SK-N-SH (cell line): ENCODE results near the gene PLXNA4. TPM values are rescaled to one million over a fixed set of nuclear protein-coding genes. Genes with fewer than 3 reads are reported as not detected.

ENCODE experiments used
- CTCF ChIA-PET: fragments of 300-600, 350-600 bp; formaldehyde crosslinking; extraction: SDS; loops from one replicate; lab custom pipeline; 2021; lab: Yijun Ruan, JAX
- POLR2A ChIA-PET: fragments of 350-600 bp; sonication (Branson Sonifier 250); formaldehyde crosslinking; extraction: SDS; loops from one replicate; lab custom pipeline; 2020; ENCODE audit warnings: antibody characterized with exemption, inconsistent platforms; lab: Yijun Ruan, JAX
- DNase-seq: peaks from one replicate; pipeline ENCODE4 v3.0.0; 2012
- H2AFZ ChIP-seq: fragments of 200-600 bp; sonication (generic); 2 replicates; pipeline ENCODE4 v1.8.1; 2016; ENCODE audit warnings: antibody characterized with exemption, mild to moderate bottlenecking, low read depth
- H3F3A ChIP-seq: fragments of 200-600 bp; sonication (generic); replicated peaks from 2 replicates; pipeline ENCODE3; 2016; ENCODE audit warnings: antibody characterized with exemption, mild to moderate bottlenecking; ENCODE audit not compliant: insufficient read depth
- H3K27ac ChIP-seq, 2 experiments: fragments of 200-500 bp in 1 of 2; fragments of 200-600 bp in 1 of 2; sonication (Bioruptor generic) in 1 of 2; sonication (generic), shearing (Covaris generic) in 1 of 2; 2 replicates each; pipeline versions ENCODE4 v1.5.1 to v1.6.1; 2014 to 2016; ENCODE audit warnings: low read depth in 2 of 2, inconsistent platforms in 1 of 2, low read length in 1 of 2, mild to moderate bottlenecking in 1 of 2, mixed read lengths in 1 of 2
- H3K27me3 ChIP-seq: fragments of 200-600 bp; sonication (generic), shearing (Covaris generic); 2 replicates; pipeline ENCODE4 v1.6.1; 2016; ENCODE audit warnings: mixed run types; ENCODE audit not compliant: insufficient read depth
- H3K36me3 ChIP-seq, 2 experiments: fragments of 200-500 bp in 1 of 2; fragments of 200-600 bp in 1 of 2; sonication (Bioruptor generic) in 1 of 2; sonication (generic) in 1 of 2; replicated peaks in 1 of 2; 2 replicates each; pipeline versions ENCODE3 to v1.5.1; 2014 to 2016; ENCODE audit warnings: low read length in 1 of 2, mild to moderate bottlenecking in 1 of 2; ENCODE audit not compliant: insufficient read depth in 2 of 2, control insufficient read depth in 1 of 2
- H3K4me1 ChIP-seq, 2 experiments: fragments of 200-500 bp in 1 of 2; fragments of 200-600 bp in 1 of 2; sonication (Bioruptor generic) in 1 of 2; sonication (generic), shearing (Covaris generic) in 1 of 2; 2 replicates each; pipeline versions ENCODE4 v1.5.1 to v1.6.1; 2014 to 2016; ENCODE audit warnings: low read depth in 1 of 2, low read length in 1 of 2, mixed run types in 1 of 2; ENCODE audit not compliant: insufficient read depth in 2 of 2, control insufficient read depth in 1 of 2
- H3K4me2 ChIP-seq: fragments of 200-600 bp; sonication (generic), shearing (Covaris generic); 2 replicates; pipeline ENCODE4 v1.6.1; 2017; ENCODE audit warnings: mixed run types
- H3K4me3 ChIP-seq, 2 experiments: fragments of 200-500 bp in 1 of 2; fragments of 200-600 bp in 1 of 2; sonication (Bioruptor generic) in 1 of 2; sonication (generic), shearing (Covaris generic) in 1 of 2; 2 replicates each; pipeline versions ENCODE4 v1.5.1 to v1.8.1; 2014 to 2016; ENCODE audit warnings: low read depth in 2 of 2, inconsistent platforms in 1 of 2, low read length in 1 of 2, mild to moderate bottlenecking in 1 of 2, mixed read lengths in 1 of 2, moderate library complexity in 1 of 2
- H3K79me2 ChIP-seq: fragments of 200-600 bp; sonication (generic); 2 replicates; pipeline ENCODE4 v1.8.1; 2017; ENCODE audit warnings: mild to moderate bottlenecking; ENCODE audit not compliant: insufficient read depth
- H3K9ac ChIP-seq: fragments of 200-600 bp; sonication (generic); 2 replicates; pipeline ENCODE4 v1.6.1; 2017; ENCODE audit warnings: mixed run types
- H3K9me2 ChIP-seq: fragments of 200-600 bp; sonication (generic); 2 replicates; pipeline ENCODE4 v1.6.1; 2017; ENCODE audit warnings: mixed run types
- H3K9me3 ChIP-seq: fragments of 200-600 bp; sonication (generic); 2 replicates; pipeline ENCODE4 v1.6.1; 2017; ENCODE audit warnings: mixed run types, mild to moderate bottlenecking, moderate library complexity
- H4K20me1 ChIP-seq: fragments of 200-600 bp; sonication (generic); 2 replicates; pipeline ENCODE4 v1.6.1; 2017; ENCODE audit warnings: mild to moderate bottlenecking, mixed run types; ENCODE audit not compliant: insufficient read depth
- CHD2 ChIP-seq: fragments of 150-350 bp; IDR thresholded peaks from 2 replicates; pipeline ENCODE4 v1.6.1; 2018; ENCODE audit warnings: low read length; ENCODE audit not compliant: partially characterized antibody
- EZH2phosphoT487 ChIP-seq: fragments of 200-600 bp; sonication (generic); IDR thresholded peaks from 2 replicates; pipeline ENCODE4 v1.6.1; 2017; ENCODE audit warnings: low read depth, mixed run types, mild to moderate bottlenecking, antibody characterized with exemption, moderate library complexity, borderline replicate concordance
- FOSL2 ChIP-seq: IDR thresholded peaks from 2 replicates; pipeline ENCODE4 v1.4.0; 2012; ENCODE audit warnings: low read depth, mild to moderate bottlenecking, moderate library complexity, borderline replicate concordance
- JUND ChIP-seq: IDR thresholded peaks from 2 replicates; pipeline ENCODE4 v1.4.0; 2012
- MEF2A ChIP-seq: IDR thresholded peaks from 2 replicates; pipeline ENCODE4 v1.4.0; 2012; ENCODE audit warnings: low read depth, borderline replicate concordance
- NFIC ChIP-seq: IDR thresholded peaks from 2 replicates; pipeline ENCODE4 v1.4.0; 2012; ENCODE audit warnings: borderline replicate concordance
- NRF1 ChIP-seq: IDR thresholded peaks from 2 replicates; pipeline ENCODE4 v1.6.1; 2012; ENCODE audit warnings: low read depth, mild to moderate bottlenecking, low read length
- POLR2AphosphoS5 ChIP-seq: IDR thresholded peaks from 2 replicates; pipeline ENCODE4 v1.6.1; 2012; ENCODE audit warnings: low read depth, low read length
- RAD21 ChIP-seq: IDR thresholded peaks from 2 replicates; pipeline ENCODE4 v1.6.1; 2012; ENCODE audit warnings: mild to moderate bottlenecking, low read length
- RXRA ChIP-seq: IDR thresholded peaks from 2 replicates; pipeline ENCODE4 v1.4.0; 2012; ENCODE audit warnings: low read depth, mild to moderate bottlenecking, borderline replicate concordance
- SIN3A ChIP-seq: IDR thresholded peaks from 2 replicates; pipeline ENCODE4 v1.6.1; 2012; ENCODE audit warnings: low read depth, mild to moderate bottlenecking, low read length, moderate library complexity, borderline replicate concordance
- SMC3 ChIP-seq: IDR thresholded peaks from 2 replicates; pipeline ENCODE4 v1.6.1; 2012; ENCODE audit warnings: low read depth, low read length, improper control_type of control experiment
- TEAD4 ChIP-seq: IDR thresholded peaks from 2 replicates; pipeline ENCODE4 v1.4.0; 2012; ENCODE audit warnings: mild to moderate bottlenecking, borderline replicate concordance; ENCODE audit not compliant: insufficient read depth
- WGBS: methylation state at CpG from one replicate; pipeline ENCODE4 v1.1.6; 2017; ENCODE audit warnings: low lambda C conversion rate; 5-methylcytosine and 5-hydroxymethylcytosine counted together
- polyA plus RNA-seq, 3 experiments: library from polyadenylated mRNA; depleted of rRNA; stranded (reverse); fragments of >200 nt; gene quantifications; 2 replicates each; pipeline ENCODE4 v1.2.3, GENCODE V29; 2012
- TF ChIP-seq, protein P1 (sequence below): IDR thresholded peaks from 2 replicates; pipeline ENCODE4 v1.4.0; 2012; ENCODE audit warnings: low read depth, borderline replicate concordance
- TF ChIP-seq, protein P2 (sequence below): fragments of 200-600 bp; sonication (generic); IDR thresholded peaks from 2 replicates; pipeline ENCODE4 v1.6.1; 2017; ENCODE audit warnings: antibody characterized with exemption, mild to moderate bottlenecking, moderate library complexity
- TF ChIP-seq, protein P3 (sequence below): IDR thresholded peaks from 2 replicates; pipeline ENCODE4 v1.6.1; 2012; ENCODE audit warnings: mild to moderate bottlenecking, low read depth, low read length, moderate library complexity
- TF ChIP-seq, protein P4 (sequence below): IDR thresholded peaks from 2 replicates; pipeline ENCODE4 v1.4.0; 2012; ENCODE audit warnings: low read depth

Gene PLXNA4
- polyA plus RNA-seq, 1 of the 3 experiments (the other 2 are of a cell fraction): 2.4 TPM

DNA sequence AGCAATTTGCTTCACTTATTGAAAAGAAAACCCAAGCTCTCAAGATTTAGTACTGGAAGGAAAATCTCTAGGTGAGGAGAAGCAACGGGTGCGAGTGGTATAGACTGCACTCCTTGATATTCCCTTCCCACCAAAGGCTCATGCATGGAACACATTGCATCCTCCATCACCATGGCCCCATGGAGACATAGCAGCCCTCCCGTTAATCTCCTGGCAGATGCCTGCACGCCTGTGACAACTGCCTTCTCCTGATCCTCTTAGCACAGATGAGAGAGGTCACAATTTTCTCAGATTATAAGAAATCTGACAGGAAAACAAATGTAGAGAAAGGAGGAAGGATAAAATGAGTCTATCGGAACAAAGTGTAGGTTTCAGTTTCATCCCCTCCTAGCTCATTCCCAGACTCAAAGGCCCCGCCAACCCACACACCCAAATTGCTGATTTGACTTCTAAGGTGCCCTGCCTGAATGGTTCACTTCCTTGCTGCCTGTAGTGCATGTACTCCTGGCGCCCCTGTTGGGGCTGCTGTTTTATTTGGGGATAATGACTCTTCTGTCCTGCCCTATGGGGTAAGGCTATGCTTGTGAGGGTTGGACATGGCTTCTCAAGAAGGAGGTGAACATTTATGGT is 50.0 kb downstream of the PLXNA4 start:
- no peak overlapping the region for H3K4me2 ChIP-seq
- H4K20me1 ChIP-seq: no peaks in the 10 kb centered on the region; the same call in 1 of the 2 replicates
- H3K27me3 ChIP-seq: no peaks in the 10 kb centered on the region
- no peak for TF ChIP-seq TEAD4
- TF ChIP-seq NFIC: no peak
- no peak for TF ChIP-seq EZH2phosphoT487
- no peak for TF ChIP-seq MEF2A
- TF ChIP-seq NRF1: no peak
- no peak for TF ChIP-seq SMC3
- TF ChIP-seq RXRA: no peak
- TF ChIP-seq, protein P1, sequence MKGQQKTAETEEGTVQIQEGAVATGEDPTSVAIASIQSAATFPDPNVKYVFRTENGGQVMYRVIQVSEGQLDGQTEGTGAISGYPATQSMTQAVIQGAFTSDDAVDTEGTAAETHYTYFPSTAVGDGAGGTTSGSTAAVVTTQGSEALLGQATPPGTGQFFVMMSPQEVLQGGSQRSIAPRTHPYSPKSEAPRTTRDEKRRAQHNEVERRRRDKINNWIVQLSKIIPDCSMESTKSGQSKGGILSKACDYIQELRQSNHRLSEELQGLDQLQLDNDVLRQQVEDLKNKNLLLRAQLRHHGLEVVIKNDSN: no peak
- TF ChIP-seq, protein P2, sequence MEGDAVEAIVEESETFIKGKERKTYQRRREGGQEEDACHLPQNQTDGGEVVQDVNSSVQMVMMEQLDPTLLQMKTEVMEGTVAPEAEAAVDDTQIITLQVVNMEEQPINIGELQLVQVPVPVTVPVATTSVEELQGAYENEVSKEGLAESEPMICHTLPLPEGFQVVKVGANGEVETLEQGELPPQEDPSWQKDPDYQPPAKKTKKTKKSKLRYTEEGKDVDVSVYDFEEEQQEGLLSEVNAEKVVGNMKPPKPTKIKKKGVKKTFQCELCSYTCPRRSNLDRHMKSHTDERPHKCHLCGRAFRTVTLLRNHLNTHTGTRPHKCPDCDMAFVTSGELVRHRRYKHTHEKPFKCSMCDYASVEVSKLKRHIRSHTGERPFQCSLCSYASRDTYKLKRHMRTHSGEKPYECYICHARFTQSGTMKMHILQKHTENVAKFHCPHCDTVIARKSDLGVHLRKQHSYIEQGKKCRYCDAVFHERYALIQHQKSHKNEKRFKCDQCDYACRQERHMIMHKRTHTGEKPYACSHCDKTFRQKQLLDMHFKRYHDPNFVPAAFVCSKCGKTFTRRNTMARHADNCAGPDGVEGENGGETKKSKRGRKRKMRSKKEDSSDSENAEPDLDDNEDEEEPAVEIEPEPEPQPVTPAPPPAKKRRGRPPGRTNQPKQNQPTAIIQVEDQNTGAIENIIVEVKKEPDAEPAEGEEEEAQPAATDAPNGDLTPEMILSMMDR: no peak
- TF ChIP-seq, protein P3, sequence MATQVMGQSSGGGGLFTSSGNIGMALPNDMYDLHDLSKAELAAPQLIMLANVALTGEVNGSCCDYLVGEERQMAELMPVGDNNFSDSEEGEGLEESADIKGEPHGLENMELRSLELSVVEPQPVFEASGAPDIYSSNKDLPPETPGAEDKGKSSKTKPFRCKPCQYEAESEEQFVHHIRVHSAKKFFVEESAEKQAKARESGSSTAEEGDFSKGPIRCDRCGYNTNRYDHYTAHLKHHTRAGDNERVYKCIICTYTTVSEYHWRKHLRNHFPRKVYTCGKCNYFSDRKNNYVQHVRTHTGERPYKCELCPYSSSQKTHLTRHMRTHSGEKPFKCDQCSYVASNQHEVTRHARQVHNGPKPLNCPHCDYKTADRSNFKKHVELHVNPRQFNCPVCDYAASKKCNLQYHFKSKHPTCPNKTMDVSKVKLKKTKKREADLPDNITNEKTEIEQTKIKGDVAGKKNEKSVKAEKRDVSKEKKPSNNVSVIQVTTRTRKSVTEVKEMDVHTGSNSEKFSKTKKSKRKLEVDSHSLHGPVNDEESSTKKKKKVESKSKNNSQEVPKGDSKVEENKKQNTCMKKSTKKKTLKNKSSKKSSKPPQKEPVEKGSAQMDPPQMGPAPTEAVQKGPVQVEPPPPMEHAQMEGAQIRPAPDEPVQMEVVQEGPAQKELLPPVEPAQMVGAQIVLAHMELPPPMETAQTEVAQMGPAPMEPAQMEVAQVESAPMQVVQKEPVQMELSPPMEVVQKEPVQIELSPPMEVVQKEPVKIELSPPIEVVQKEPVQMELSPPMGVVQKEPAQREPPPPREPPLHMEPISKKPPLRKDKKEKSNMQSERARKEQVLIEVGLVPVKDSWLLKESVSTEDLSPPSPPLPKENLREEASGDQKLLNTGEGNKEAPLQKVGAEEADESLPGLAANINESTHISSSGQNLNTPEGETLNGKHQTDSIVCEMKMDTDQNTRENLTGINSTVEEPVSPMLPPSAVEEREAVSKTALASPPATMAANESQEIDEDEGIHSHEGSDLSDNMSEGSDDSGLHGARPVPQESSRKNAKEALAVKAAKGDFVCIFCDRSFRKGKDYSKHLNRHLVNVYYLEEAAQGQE: no peak
- TF ChIP-seq SIN3A: no peak
- TF ChIP-seq, protein P4, sequence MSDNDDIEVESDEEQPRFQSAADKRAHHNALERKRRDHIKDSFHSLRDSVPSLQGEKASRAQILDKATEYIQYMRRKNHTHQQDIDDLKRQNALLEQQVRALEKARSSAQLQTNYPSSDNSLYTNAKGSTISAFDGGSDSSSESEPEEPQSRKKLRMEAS: no peak
- TF ChIP-seq JUND: no peak
- TF ChIP-seq FOSL2: no peak
- no peak for TF ChIP-seq POLR2AphosphoS5
- TF ChIP-seq RAD21: no peak
- no peak for TF ChIP-seq CHD2
- 74% methylated on average over 7 of the region's 7 CpGs for WGBS
- H3K9me2 ChIP-seq: no peaks in the 10 kb centered on the region
- H3K27ac ChIP-seq: no peak overlapping the region
- H3K79me2 ChIP-seq: no peaks in the 10 kb centered on the region
- no peaks in the 10 kb centered on the region for H3K9me3 ChIP-seq
- ChIA-PET POLR2A (no interaction called here), CTCF (no interaction called here)
- no peak overlapping the region for H3K9ac ChIP-seq
- H3K4me3 ChIP-seq: no peak overlapping the region
- no peaks in the 10 kb centered on the region for H3F3A ChIP-seq
- no peaks in the 10 kb centered on the region for H3K36me3 ChIP-seq
- H3K4me1 ChIP-seq: no peaks in the 10 kb centered on the region
- no peak overlapping the region for H2AFZ ChIP-seq
- DNase-seq: no peak
